GM18909 (cell line): Measurements from ENCODE around the gene IGFBP3.

Experiments used
- ATAC-seq: cut with Tn5 transposase; IDR thresholded peaks from one replicate; pipeline ENCODE4 v1.9.1; 2021; ENCODE audit warnings: mild to moderate bottlenecking; ENCODE audit not compliant: unreplicated experiment, poor library complexity

IGFBP3 gene

GRCh38 chr7:45893996-45894664 is 26.9 kb downstream of the IGFBP3 start:
- ATAC-seq: no peak

DNA sequence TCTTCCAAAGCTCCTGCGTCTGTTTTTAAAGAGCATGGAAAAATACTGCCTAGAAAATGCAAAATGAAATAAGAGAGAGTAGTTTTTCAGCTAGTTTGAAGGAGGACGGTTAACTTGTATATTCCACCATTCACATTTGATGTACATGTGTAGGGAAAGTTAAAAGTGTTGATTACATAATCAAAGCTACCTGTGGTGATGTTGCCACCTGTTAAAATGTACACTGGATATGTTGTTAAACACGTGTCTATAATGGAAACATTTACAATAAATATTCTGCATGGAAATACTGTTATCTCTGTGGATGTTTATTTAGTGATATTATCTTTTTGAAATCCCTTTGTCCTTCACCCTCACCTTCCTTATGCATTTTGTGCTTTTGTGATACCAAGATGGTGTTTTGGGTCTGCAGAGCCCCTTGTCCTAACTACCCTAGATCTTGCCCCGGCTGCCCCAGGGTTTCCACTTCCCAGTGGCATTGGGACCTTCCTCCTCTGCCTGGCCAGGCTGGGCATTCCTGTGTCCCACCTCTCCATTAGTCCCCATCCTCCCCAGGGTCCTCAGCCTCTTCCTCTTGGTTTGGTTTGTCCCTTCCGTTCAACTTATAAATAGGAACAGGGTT is 27.6 kb downstream of the IGFBP3 start:
- ATAC-seq: no peak

GRCh38 chr7:45892407-45893035 is 28.6 kb downstream of the IGFBP3 start:
- no peak for ATAC-seq

DNA sequence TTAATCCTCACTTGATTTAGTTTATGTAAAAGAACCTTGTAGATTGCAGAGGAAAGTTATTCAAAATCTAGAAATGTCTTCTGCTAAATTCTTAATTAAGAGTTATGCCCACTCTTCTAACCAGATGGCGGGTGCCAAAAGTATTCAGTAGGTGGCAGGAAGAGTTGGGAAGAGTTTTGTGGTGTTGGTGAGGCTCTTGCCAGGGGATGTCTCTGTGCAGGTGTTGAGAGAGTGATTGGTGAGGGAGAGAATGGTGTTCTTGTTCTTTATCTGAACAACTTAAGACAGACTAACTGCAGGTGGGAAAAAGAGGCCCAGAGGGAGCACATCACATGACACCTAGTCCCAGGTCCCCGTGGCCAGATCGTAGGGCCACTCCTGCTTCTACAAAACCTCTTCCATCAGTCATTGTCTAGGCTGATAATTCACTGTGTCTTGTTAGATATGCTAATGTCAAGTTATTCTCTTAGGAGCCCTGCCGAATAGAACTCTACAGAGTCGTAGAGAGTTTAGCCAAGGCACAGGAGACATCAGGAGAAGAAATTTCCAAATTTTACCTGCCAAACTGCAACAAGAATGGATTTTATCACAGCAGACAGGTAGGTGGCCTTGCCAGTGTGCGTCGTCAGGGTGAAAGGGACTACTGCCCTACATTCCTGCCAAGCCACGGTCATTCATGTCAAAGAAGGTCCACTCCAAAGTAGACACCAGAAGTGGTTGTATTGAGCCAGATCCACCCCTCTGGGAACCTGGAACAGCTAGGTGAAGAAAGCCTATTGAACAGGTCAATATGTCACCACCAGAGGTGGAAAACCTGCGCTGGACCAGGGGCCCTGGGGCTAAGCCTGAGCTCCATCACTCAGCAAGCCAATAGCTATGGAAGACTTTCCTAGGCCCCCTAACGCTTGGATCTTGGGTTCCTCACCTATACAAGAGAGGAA is 29.3 kb downstream of the IGFBP3 start:
- ATAC-seq: no peak

DNA sequence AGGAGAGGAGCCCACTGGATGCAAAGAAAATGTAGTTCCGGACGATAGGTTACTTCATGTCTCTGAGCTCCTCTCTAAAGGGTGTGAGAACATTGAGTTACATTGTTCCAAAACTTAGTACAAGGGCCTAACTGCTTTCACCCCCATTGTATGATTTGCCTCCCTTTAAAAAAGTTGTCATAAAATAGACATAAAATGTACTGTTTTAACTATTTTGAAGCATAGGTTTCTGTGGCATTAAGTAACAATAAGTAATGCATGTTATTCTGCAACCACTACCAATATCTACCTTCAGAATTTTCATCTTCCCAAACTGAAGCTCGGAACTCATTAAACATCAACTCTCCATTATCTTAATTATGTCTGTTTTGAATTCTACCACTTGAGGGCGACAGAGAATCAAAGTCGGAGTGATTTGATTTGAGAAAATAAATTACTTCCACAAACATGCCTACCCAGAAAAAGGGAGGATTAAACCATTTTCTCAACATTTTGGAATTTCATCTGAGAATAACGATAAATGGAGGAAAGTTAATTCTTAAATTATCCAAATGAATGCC is 30.1 kb downstream of the IGFBP3 start:
- ATAC-seq: no peak

- ATAC-seq: no peak
Observed at GRCh38 chr7:45890125-45890901, 30.8 kb downstream of the IGFBP3 start.

DNA sequence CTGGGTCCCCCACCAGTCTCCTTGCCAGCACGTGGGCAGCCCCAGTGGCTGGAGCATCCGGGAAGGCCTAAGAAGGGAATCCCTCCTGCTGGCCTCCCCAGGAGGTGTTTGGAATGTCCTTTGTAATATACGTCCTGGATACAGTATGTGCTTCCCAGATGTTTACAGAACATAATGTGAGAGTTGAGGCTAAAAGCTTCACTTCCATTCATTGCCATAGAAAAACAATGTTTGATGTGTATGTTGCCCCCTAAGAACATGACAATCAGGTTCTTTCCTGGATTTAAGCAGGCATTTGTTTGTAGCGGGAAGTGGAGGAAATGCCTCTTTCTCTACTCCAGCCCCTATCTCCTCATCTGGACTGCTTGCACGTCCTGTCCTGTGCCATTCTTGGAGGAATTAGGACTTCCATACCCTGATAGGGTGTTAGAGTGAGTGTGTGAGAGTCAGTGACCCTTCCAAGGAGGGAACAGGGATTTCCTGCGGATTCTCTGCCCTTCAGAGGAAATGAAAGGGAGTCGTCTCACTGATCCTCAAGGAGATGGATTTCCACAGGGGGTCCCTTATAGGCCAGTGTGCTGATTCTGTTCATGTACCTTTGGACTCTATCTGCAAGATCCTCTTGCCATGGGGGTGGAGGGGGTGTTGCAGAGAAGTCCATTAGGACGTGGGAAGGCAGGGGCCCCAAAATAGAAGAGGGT is 31.6 kb downstream of the IGFBP3 start:
- no peak for ATAC-seq

- ATAC-seq: no peak
Observed at GRCh38 chr7:45888993-45889366, 32.1 kb downstream of the IGFBP3 start.

DNA sequence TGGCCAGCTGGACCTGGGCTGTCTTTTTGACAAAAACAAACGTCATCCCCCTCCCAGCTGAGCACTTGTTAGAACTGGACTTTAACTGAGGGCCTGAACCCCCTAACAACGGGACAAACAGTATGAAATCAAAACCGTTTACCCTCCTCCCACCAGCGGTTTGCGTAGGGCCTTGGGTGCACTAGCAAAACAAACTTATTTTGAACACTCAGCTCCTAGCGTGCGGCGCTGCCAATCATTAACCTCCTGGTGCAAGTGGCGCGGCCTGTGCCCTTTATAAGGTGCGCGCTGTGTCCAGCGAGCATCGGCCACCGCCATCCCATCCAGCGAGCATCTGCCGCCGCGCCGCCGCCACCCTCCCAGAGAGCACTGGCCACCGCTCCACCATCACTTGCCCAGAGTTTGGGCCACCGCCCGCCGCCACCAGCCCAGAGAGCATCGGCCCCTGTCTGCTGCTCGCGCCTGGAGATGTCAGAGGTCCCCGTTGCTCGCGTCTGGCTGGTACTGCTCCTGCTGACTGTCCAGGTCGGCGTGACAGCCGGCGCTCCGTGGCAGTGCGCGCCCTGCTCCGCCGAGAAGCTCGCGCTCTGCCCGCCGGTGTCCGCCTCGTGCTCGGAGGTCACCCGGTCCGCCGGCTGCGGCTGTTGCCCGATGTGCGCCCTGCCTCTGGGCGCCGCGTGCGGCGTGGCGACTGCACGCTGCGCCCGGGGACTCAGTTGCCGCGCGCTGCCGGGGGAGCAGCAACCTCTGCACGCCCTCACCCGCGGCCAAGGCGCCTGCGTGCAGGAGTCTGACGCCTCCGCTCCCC is 32.7 kb downstream of the IGFBP3 start, which contains the start of gene IGFBP1:
Gene IGFBP1 (plus strand): TSS at position 304 of the 808 bp plus-strand sequence. CDS start 165 bp downstream, at position 469.
- ATAC-seq: no peak

GRCh38 chr7:45886931-45887667 is 34.0 kb downstream of the IGFBP3 start:
- ATAC-seq: no peak

- no peak for ATAC-seq
Observed at GRCh38 chr7:45885264-45885882, 35.7 kb downstream of the IGFBP3 start.

DNA sequence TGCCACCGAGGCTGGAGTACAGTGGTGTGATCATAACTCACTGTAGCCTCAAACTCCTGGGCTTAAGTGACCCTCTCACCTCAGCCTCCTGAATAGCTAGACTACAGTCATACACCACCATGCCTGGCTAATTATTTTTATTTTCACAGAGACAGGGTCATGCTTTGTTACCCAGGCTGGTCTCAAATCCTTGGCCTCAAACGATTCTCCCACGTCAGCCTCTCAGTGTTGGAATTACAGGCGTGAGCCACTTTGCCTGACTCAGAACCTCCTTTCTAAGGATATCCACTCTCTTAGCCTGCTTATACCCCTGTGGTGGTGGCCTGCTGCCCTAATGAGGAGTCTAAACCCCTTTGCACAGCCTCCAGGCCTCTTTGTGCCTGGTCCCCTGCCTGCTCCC is 36.9 kb downstream of the IGFBP3 start:
- no peak for ATAC-seq

DNA sequence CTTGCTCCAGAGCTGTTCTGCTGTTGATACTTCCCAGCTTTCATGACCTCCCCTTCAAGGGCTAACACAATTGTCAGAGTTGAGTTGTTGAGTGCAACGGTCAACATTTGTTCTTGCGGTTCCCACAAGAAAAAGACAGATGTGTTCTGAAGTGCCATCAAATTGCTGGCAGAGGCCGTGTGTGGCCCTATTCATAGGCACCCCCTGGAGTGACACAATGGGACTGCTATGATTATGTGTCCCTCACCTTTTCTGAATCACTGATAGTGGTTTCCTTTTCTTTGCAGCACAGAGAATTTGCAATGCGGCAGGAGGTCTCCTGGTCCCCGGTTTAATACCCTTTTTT is 38.6 kb downstream of the IGFBP3 start:
- no peak for ATAC-seq

DNA sequence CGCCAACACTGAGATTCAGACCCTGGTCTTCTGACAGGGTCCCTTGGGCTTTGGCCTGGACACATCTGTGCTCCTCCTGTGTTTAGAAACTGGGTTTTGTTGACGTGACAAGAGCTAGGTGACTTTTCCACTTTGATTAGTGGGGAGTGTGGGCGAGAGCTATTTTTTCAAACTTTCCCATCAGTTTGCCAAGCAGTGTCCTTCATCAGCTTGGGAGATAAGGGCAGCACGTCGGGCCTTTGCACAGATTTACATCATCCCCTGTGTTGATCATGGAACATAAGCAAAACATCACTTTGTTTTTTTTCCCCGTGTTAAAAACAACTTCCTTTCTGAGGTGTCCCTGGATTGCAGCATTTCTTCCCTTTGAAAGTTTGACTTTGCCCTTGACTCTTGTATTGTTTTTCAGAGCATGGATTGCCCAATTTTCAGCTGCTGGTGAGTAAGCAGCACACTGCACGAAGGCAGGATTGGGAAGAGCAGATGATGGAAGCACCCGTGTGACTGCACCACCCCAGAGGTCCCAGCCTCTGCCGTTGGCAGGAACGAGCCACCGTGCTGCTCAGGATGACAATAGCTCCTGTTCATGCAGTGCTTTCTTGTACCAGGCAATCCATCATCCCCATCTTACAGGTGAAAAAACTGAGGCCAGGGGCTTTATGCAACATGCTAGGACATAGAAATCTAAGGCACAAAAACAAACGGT is 39.2 kb downstream of the IGFBP3 start:
- ATAC-seq: no peak

GRCh38 chr7:45881280-45881758 is 39.8 kb downstream of the IGFBP3 start:
- ATAC-seq: no peak

DNA sequence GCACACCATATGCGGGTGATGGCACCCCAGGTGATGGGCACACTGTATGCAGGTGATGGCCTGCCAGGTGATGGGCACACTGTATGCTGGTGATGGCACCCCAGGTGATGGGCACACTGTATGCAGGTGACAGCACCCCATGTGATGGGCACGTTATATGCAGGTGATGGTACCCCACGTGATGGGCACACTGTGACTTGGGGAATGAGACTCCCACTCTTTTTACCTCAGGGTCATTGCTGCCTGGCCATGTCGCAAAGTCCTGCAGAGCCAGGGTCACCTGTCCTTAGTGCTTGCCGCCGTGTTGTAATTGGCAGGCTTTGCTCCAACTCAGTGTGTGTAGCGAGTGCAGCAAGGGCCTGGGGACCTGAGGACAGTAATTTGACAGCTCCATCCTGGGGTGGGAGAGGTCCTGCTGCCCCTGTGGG is 40.6 kb downstream of the IGFBP3 start:
- ATAC-seq: no peak
